HCT116 (cell line): ENCODE results near the gene PTPN13. TPM values are rescaled to one million over a fixed set of nuclear protein-coding genes. Genes with fewer than 3 reads are reported as not detected.

ENCODE experiments used
- ATAC-seq: fragments of 200-7000 bp; cut with Tn5 transposase; 2 replicates; pipeline ENCODE4 v1.9.1; 2020; ENCODE audit warnings: mild to moderate bottlenecking, moderate library complexity
- BruUV-seq: library from RNA; stranded (reverse); fragments of 400-500 nt; replicated peaks from 2 replicates; lab custom pipeline; 2021; lab: Mats Ljungman, UMichigan
- CTCF ChIA-PET: fragments of 300-600 bp; sonication (Branson Sonifier 250); formaldehyde crosslinking; loops from one replicate; lab custom pipeline; 2021; ENCODE audit warnings: antibody characterized with exemption; lab: Charles Lee
- POLR2A ChIA-PET: fragments of 300-600, 350-600 bp; sonication (Branson Sonifier 250); formaldehyde crosslinking; loops from one replicate; lab custom pipeline; 2021; ENCODE audit warnings: antibody characterized with exemption; lab: Charles Lee
- RAD21 ChIA-PET, 2 experiments: fragments of 300-600 bp; sonication (Branson Sonifier 250); formaldehyde crosslinking; loops; one replicate each; lab custom pipeline; 2023; ENCODE audit warnings: low total read pairs in 2 of 2; ENCODE audit not compliant: uncharacterized antibody in 2 of 2, unreplicated experiment in 2 of 2, low non-redundant PET in 1 of 2; lab: Charles Lee
- DNase-seq: peaks from one replicate; pipeline ENCODE4 v3.0.0-alpha.2; 2010; ENCODE audit warnings: low read depth, low spot score
- H2AFZ ChIP-seq: fragments of 200-600 bp; shearing (Covaris generic), sonication (generic); 2 replicates; pipeline ENCODE4 v1.6.1; 2017; ENCODE audit warnings: low read depth, mixed run types, mixed read lengths, antibody characterized with exemption, low read length; ENCODE audit not compliant: poor library complexity, severe bottlenecking
- H3K27ac ChIP-seq: 2 replicates; pipeline ENCODE4 v1.5.1; 2012; ENCODE audit warnings: low read depth, low read length
- H3K27me3 ChIP-seq: fragments of 200-600 bp; sonication (generic); 2 replicates; pipeline ENCODE4 v1.6.1; 2016; ENCODE audit warnings: mixed run types, low read length, mixed read lengths; ENCODE audit not compliant: insufficient read depth
- H3K36me3 ChIP-seq, 2 experiments: fragments of 200-500 bp in 1 of 2; fragments of 200-600 bp in 1 of 2; sonication (Bioruptor generic) in 1 of 2; sonication (generic) in 1 of 2; 2 replicates each; pipeline versions ENCODE4 v1.5.1 to v1.6.1; 2014 to 2016; ENCODE audit warnings: low read length in 2 of 2, inconsistent platforms in 1 of 2, mixed read lengths in 1 of 2, mixed run types in 1 of 2; ENCODE audit not compliant: insufficient read depth in 2 of 2, control insufficient read depth in 1 of 2
- H3K4me1 ChIP-seq, 2 experiments: fragments of 200-600 bp in 1 of 2; sonication (generic) in 1 of 2; 2 replicates each; pipeline versions ENCODE4 v1.5.1 to v1.6.1; 2012 to 2017; ENCODE audit warnings: low read length in 2 of 2, inconsistent platforms in 1 of 2, mild to moderate bottlenecking in 1 of 2, mixed read lengths in 1 of 2, mixed run types in 1 of 2, moderate library complexity in 1 of 2; ENCODE audit not compliant: insufficient read depth in 2 of 2, control insufficient read depth in 1 of 2
- H3K4me2 ChIP-seq: fragments of 200-600 bp; sonication (generic); 2 replicates; pipeline ENCODE4 v1.6.1; 2017; ENCODE audit warnings: mixed run types, low read length, mixed read lengths
- H3K4me3 ChIP-seq, 2 experiments: fragments of 200-600 bp in 1 of 2; sonication (generic) in 1 of 2; replicated peaks in 1 of 2; 2 replicates each; pipeline ENCODE4 v1.5.1; 2011 to 2016; ENCODE audit warnings: low read length in 2 of 2, control low read depth in 1 of 2, low read depth in 1 of 2, mild to moderate bottlenecking in 1 of 2, mixed read lengths in 1 of 2, mixed run types in 1 of 2
- H3K79me2 ChIP-seq: fragments of 200-600 bp; sonication (generic); 2 replicates; pipeline ENCODE4 v1.6.1; 2017; ENCODE audit warnings: mild to moderate bottlenecking, mixed run types, low read length, moderate library complexity, mixed read lengths; ENCODE audit not compliant: insufficient read depth
- H3K9ac ChIP-seq: fragments of 200-600 bp; sonication (generic); 2 replicates; pipeline ENCODE4 v1.6.1; 2016; ENCODE audit warnings: low read length, mixed read lengths
- H3K9me2 ChIP-seq: fragments of 200-600 bp; sonication (generic), shearing (Covaris generic); 2 replicates; pipeline ENCODE4 v1.6.1; 2017; ENCODE audit warnings: mixed run types, mild to moderate bottlenecking, moderate library complexity; ENCODE audit not compliant: insufficient read depth
- H3K9me3 ChIP-seq, 2 experiments: fragments of 200-500 bp in 1 of 2; fragments of 200-600 bp in 1 of 2; sonication (Bioruptor generic) in 1 of 2; sonication (generic) in 1 of 2; 2 replicates each; pipeline ENCODE4 v1.6.1; 2014 to 2017; ENCODE audit warnings: low read length in 2 of 2, mixed read lengths in 2 of 2, inconsistent platforms in 1 of 2, low read depth in 1 of 2, mild to moderate bottlenecking in 1 of 2, mixed run types in 1 of 2, moderate library complexity in 1 of 2; ENCODE audit not compliant: control insufficient read depth in 1 of 2, insufficient read depth in 1 of 2
- H4K20me1 ChIP-seq: fragments of 200-600 bp; sonication (generic), shearing (Covaris generic); 2 replicates; pipeline ENCODE4 v1.6.1; 2017; ENCODE audit warnings: mixed run types, mild to moderate bottlenecking, moderate library complexity; ENCODE audit not compliant: insufficient read depth
- CEBPB ChIP-seq: IDR thresholded peaks from 2 replicates; pipeline ENCODE4 v1.6.1; 2012; ENCODE audit warnings: low read depth
- ELF1 ChIP-seq: IDR thresholded peaks from 2 replicates; pipeline ENCODE4 v1.6.1; 2012; ENCODE audit warnings: low read depth, borderline replicate concordance
- FOSL1 ChIP-seq: IDR thresholded peaks from 2 replicates; pipeline ENCODE4 v1.6.1; 2012; ENCODE audit warnings: low read depth
- POLR2AphosphoS5 ChIP-seq: IDR thresholded peaks from 2 replicates; pipeline ENCODE4 v1.6.1; 2011; ENCODE audit warnings: mild to moderate bottlenecking, low read depth, low read length, moderate library complexity
- SIN3A ChIP-seq: IDR thresholded peaks from 2 replicates; pipeline ENCODE4 v1.6.1; 2012; ENCODE audit warnings: low read depth
- SRF ChIP-seq: IDR thresholded peaks from 2 replicates; pipeline ENCODE4 v1.6.1; 2012; ENCODE audit warnings: low read depth
- TCF7L2 ChIP-seq: IDR thresholded peaks from 2 replicates; pipeline ENCODE4 v1.7.0; 2011; ENCODE audit warnings: borderline replicate concordance, inconsistent platforms; ENCODE audit not compliant: insufficient read depth, insufficient read length; ENCODE audit errors: extremely low read depth
- YY1 ChIP-seq: IDR thresholded peaks from 2 replicates; pipeline ENCODE4 v1.6.1; 2011; ENCODE audit warnings: low read length, low read depth, moderate library complexity, mild to moderate bottlenecking; ENCODE audit not compliant: insufficient replicate concordance; ENCODE audit errors: extremely low read depth
- intact Hi-C: fragments of 100-400 bp; cut with micrococcal nuclease; formaldehyde crosslinking; loops from 2 replicates; pipeline ENCODE4 v1.10.0; 2022
- total RNA-seq: library from RNA; stranded (reverse); gene quantifications from one replicate; pipeline ENCODE4 v1.2.1, GENCODE V29; 2021; ENCODE audit not compliant: unreplicated experiment
- TF ChIP-seq, protein P1 (sequence below), 3 experiments: fragments of 200-600 bp in 1 of 3; sonication (generic) in 1 of 3; IDR thresholded peaks in 2 of 3; conservative IDR thresholded peaks in 1 of 3; 2 replicates each; pipeline ENCODE4 v1.5.1; 2012 to 2017; ENCODE audit warnings: low read depth in 2 of 3, low read length in 2 of 3, antibody characterized with exemption in 1 of 3, borderline replicate concordance in 1 of 3, control low read depth in 1 of 3, mild to moderate bottlenecking in 1 of 3, mixed read lengths in 1 of 3, mixed run types in 1 of 3, moderate library complexity in 1 of 3; ENCODE audit not compliant: insufficient read depth in 1 of 3
- TF ChIP-seq, protein P2 (sequence below): IDR thresholded peaks from 2 replicates; pipeline ENCODE4 v1.6.1; 2011; ENCODE audit warnings: mild to moderate bottlenecking, low read length, moderate library complexity; ENCODE audit not compliant: insufficient replicate concordance; ENCODE audit errors: extremely low read depth
- TF ChIP-seq, protein P3 (sequence below): IDR thresholded peaks from 2 replicates; pipeline ENCODE4 v1.6.1; 2012; ENCODE audit warnings: low read depth
- TF ChIP-seq, protein P4 (sequence below): IDR thresholded peaks from 2 replicates; pipeline ENCODE4 v1.6.1; 2012
- TF ChIP-seq, protein P5 (sequence below): IDR thresholded peaks from 2 replicates; pipeline ENCODE4 v1.6.1; 2012

The PTPN13 gene
- total RNA-seq, 1 experiment from 2014 or later = 14.6 TPM

DNA sequence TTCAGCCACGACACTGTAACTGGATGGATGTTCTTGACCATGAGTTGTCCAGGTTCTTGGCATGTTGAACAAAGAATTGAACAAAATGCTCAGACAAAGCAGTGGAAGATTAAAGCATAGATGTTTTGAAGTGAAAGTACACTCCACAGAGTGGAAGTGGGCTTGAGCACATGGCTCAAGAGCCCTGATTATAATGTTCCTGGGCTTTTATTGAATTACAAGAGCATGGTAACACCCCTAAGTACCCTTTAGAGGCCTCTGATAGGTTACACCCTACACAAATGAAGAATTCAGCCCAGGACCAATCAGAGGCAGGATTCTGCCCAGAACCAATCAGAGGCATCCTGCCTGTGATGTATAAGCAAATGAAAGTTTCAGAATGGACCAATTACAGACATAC, 221.5 kb downstream of the PTPN13 start (continued):
- TF ChIP-seq, protein P1, sequence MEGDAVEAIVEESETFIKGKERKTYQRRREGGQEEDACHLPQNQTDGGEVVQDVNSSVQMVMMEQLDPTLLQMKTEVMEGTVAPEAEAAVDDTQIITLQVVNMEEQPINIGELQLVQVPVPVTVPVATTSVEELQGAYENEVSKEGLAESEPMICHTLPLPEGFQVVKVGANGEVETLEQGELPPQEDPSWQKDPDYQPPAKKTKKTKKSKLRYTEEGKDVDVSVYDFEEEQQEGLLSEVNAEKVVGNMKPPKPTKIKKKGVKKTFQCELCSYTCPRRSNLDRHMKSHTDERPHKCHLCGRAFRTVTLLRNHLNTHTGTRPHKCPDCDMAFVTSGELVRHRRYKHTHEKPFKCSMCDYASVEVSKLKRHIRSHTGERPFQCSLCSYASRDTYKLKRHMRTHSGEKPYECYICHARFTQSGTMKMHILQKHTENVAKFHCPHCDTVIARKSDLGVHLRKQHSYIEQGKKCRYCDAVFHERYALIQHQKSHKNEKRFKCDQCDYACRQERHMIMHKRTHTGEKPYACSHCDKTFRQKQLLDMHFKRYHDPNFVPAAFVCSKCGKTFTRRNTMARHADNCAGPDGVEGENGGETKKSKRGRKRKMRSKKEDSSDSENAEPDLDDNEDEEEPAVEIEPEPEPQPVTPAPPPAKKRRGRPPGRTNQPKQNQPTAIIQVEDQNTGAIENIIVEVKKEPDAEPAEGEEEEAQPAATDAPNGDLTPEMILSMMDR (IDR thresholded peaks at IDR 0.05 in 2 of 3, conservative IDR thresholded peaks at IDR 0.05 in 1 of 3; ENCODE audit: borderline replicate concordance in 1 of 3, insufficient read depth in 1 of 3, low read depth in 2 of 3, low read length in 2 of 3) = no peak
- TF ChIP-seq TCF7L2 = no peak
- TF ChIP-seq FOSL1 = no peak

DNA sequence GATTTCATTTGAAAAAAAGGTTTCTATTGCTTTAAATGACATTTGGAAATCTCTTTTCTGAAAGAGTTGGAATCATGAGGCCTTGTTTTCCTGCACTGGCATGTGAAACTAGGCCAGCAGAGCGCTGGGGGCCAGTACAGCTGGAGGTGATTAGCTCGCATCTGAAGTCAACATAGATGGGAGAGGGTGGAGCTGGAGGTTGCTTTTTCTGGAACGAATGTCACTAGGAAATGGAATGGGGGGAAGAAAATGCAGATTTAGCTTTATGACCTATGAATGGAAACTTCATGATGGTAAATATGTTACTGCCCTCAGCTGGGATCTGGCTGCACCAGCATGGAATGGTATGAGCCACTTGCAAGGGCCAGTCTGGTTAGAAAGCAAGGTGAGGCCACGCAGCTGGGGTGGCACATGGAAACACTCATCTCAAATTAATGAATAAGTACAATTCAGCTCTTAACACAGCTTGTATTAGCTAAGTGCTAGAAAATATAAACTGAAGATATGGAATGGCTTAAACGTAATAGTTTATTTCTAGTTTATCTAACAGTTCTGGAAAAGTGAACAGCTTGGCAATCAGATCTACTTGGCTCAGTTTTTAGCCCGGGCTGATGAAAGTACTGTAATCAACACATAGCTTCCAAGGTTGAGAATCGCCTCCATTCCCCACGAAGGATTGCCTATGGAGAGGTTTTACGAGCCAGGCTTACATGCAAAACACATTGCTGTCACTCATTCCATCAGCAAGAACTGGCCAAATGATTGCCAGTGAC, 222.6 kb downstream of the PTPN13 start:
- no peaks in the 10 kb centered on the region for H3K9me2 ChIP-seq
- no peaks in the 10 kb centered on the region for H3K79me2 ChIP-seq
- intact Hi-C loops = no loop called here
- no peaks in the 10 kb centered on the region for H3K36me3 ChIP-seq
- no peak overlapping the region for H2AFZ ChIP-seq
- no peak for ATAC-seq
- no peaks in the 10 kb centered on the region for H3K9me3 ChIP-seq
- no peak overlapping the region for H3K4me3 ChIP-seq
- H4K20me1 ChIP-seq = no peaks in the 10 kb centered on the region
- no peaks in the 10 kb centered on the region for H3K27me3 ChIP-seq
- BruUV-seq = no TSS peak
- POLR2A ChIA-PET = no interaction called here
- RAD21 ChIA-PET = no interaction called here
- no peak for DNase-seq
- no peak overlapping the region for H3K4me2 ChIP-seq
- peaks cover 0 to 14% of the 10 kb centered on the region in 2 experiments; a peak in 2 of 4 replicates for H3K4me1 ChIP-seq
- CTCF ChIA-PET = no interaction called here
- no peak overlapping the region for H3K9ac ChIP-seq
- H3K27ac ChIP-seq = no peak overlapping the region
- TF ChIP-seq ELF1 = no peak
- no peak for TF ChIP-seq CEBPB
- TF ChIP-seq, protein P2, sequence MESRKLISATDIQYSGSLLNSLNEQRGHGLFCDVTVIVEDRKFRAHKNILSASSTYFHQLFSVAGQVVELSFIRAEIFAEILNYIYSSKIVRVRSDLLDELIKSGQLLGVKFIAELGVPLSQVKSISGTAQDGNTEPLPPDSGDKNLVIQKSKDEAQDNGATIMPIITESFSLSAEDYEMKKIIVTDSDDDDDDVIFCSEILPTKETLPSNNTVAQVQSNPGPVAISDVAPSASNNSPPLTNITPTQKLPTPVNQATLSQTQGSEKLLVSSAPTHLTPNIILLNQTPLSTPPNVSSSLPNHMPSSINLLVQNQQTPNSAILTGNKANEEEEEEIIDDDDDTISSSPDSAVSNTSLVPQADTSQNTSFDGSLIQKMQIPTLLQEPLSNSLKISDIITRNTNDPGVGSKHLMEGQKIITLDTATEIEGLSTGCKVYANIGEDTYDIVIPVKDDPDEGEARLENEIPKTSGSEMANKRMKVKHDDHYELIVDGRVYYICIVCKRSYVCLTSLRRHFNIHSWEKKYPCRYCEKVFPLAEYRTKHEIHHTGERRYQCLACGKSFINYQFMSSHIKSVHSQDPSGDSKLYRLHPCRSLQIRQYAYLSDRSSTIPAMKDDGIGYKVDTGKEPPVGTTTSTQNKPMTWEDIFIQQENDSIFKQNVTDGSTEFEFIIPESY = no peak
- TF ChIP-seq, protein P3, sequence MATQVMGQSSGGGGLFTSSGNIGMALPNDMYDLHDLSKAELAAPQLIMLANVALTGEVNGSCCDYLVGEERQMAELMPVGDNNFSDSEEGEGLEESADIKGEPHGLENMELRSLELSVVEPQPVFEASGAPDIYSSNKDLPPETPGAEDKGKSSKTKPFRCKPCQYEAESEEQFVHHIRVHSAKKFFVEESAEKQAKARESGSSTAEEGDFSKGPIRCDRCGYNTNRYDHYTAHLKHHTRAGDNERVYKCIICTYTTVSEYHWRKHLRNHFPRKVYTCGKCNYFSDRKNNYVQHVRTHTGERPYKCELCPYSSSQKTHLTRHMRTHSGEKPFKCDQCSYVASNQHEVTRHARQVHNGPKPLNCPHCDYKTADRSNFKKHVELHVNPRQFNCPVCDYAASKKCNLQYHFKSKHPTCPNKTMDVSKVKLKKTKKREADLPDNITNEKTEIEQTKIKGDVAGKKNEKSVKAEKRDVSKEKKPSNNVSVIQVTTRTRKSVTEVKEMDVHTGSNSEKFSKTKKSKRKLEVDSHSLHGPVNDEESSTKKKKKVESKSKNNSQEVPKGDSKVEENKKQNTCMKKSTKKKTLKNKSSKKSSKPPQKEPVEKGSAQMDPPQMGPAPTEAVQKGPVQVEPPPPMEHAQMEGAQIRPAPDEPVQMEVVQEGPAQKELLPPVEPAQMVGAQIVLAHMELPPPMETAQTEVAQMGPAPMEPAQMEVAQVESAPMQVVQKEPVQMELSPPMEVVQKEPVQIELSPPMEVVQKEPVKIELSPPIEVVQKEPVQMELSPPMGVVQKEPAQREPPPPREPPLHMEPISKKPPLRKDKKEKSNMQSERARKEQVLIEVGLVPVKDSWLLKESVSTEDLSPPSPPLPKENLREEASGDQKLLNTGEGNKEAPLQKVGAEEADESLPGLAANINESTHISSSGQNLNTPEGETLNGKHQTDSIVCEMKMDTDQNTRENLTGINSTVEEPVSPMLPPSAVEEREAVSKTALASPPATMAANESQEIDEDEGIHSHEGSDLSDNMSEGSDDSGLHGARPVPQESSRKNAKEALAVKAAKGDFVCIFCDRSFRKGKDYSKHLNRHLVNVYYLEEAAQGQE = no peak
- TF ChIP-seq SIN3A = no peak
- TF ChIP-seq, protein P4, sequence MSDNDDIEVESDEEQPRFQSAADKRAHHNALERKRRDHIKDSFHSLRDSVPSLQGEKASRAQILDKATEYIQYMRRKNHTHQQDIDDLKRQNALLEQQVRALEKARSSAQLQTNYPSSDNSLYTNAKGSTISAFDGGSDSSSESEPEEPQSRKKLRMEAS = no peak
- TF ChIP-seq YY1 = no peak
- TF ChIP-seq, protein P5, sequence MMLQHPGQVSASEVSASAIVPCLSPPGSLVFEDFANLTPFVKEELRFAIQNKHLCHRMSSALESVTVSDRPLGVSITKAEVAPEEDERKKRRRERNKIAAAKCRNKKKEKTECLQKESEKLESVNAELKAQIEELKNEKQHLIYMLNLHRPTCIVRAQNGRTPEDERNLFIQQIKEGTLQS = no peak
- no peak for TF ChIP-seq POLR2AphosphoS5
- no peak for TF ChIP-seq SRF
